ENCODE measurements around the gene MYLK.

GRCh38 chr3:123773681-123774431 lies 110.3 kb downstream of the MYLK start:
- TF ChIP-seq USF2 (IDR thresholded peaks at IDR 0.05; ENCODE audit: borderline replicate concordance, low read depth, low read length) (no peak), NFYB (IDR thresholded peaks at IDR 0.05; ENCODE audit: insufficient read depth, low read depth, low read length) (no peak), PKNOX1 (IDR thresholded peaks at IDR 0.05) (no peak), CTCF (IDR thresholded peaks at IDR 0.05 in 2 of 3, conservative IDR thresholded peaks at IDR 0.05 in 1 of 3; ENCODE audit: control insufficient read depth in 2 of 3, extremely low read depth in 1 of 3, insufficient read depth in 1 of 3, low read depth in 3 of 3, low read length in 3 of 3) (no peak), JUND (IDR thresholded peaks at IDR 0.05; ENCODE audit: low read depth, low read length) (no peak), MTA2 (IDR thresholded peaks at IDR 0.05; ENCODE audit: low read depth) (no peak), CBFB (IDR thresholded peaks at IDR 0.05; ENCODE audit: low read depth) (no peak), POLR2AphosphoS5 (IDR thresholded peaks at IDR 0.05; ENCODE audit: low read length) (no peak), YY1 (IDR thresholded peaks at IDR 0.05; ENCODE audit: low read depth, low read length) (no peak), RAD51 (IDR thresholded peaks at IDR 0.05) (no peak), MLLT1 (IDR thresholded peaks at IDR 0.05) (no peak), SMC3 (IDR thresholded peaks at IDR 0.05; ENCODE audit: borderline replicate concordance, low read length) (no peak), PML (IDR thresholded peaks at IDR 0.05; ENCODE audit: low read length) (no peak), CHD4 (IDR thresholded peaks at IDR 0.05) (no peak)
